GM12878 (cell line): Measurements from ENCODE around the gene DNAI4. TPM values are rescaled to one million over a fixed set of nuclear protein-coding genes. Genes with fewer than 3 reads are reported as not detected.

Source experiments
- ATAC-seq: fragments of 200-7000 bp; cut with Tn5 transposase; 3 replicates; pipeline ENCODE4 v1.9.1; 2020; ENCODE audit warnings: mild to moderate bottlenecking, moderate library complexity
- BruUV-seq: library from RNA; stranded (reverse); fragments of 400-500 nt; replicated peaks from 2 replicates; lab custom pipeline; 2021; lab: Mats Ljungman, UMichigan
- CTCF ChIA-PET: fragments of 300-600 bp; sonication (Branson Sonifier 250); formaldehyde crosslinking; extraction: SDS; loops from one replicate; lab custom pipeline; 2021; ENCODE audit warnings: inconsistent platforms; lab: Yijun Ruan, JAX
- POLR2A ChIA-PET: fragments of 350-600 bp; formaldehyde crosslinking; extraction: SDS; loops from one replicate; lab custom pipeline; 2021; ENCODE audit warnings: inconsistent platforms; lab: Charles Lee
- RAD21 ChIA-PET: fragments of 300-600 bp; sonication (Branson Sonifier 250); formaldehyde crosslinking; loops from one replicate; lab custom pipeline; 2023; ENCODE audit warnings: antibody characterized with exemption; ENCODE audit not compliant: unreplicated experiment; lab: Charles Lee
- SMC1A ChIA-PET: fragments of 300-600 bp; sonication (Branson Sonifier 250); formaldehyde crosslinking; loops from one replicate; lab custom pipeline; 2023; ENCODE audit not compliant: unreplicated experiment, uncharacterized antibody; lab: Charles Lee
- DNase-seq: peaks from one replicate; pipeline ENCODE4 v3.0.0-alpha.2; 2011; ENCODE audit warnings: low read depth, low spot score
- FAIRE-seq: peaks from 3 replicates; lab custom pipeline; 2011; peaks lifted over from hg19 to GRCh38; lab: Jason Lieb, UNC
- H2AFZ ChIP-seq: 2 replicates; pipeline ENCODE4 v1.6.0; 2011; ENCODE audit warnings: low read depth, low read length, control low read depth; ENCODE audit not compliant: control insufficient read depth
- H3K27ac ChIP-seq: 2 replicates; pipeline ENCODE4 v1.5.1; 2011; ENCODE audit warnings: control low read depth; ENCODE audit not compliant: control insufficient read depth, insufficient read depth
- H3K27me3 ChIP-seq, 2 experiments: replicated peaks in 1 of 2; 2 replicates each; pipeline versions ENCODE4 v1.6.0 to v1.6.1; 2011; ENCODE audit warnings: low read length in 1 of 2; ENCODE audit not compliant: control insufficient read depth in 2 of 2, insufficient read depth in 2 of 2
- H3K36me3 ChIP-seq, 2 experiments: 2 replicates each; pipeline ENCODE4 v1.5.1; 2011; ENCODE audit warnings: low read length in 1 of 2; ENCODE audit not compliant: control insufficient read depth in 2 of 2, insufficient read depth in 2 of 2
- H3K4me1 ChIP-seq: 2 replicates; pipeline ENCODE4 v1.6.1; 2011; ENCODE audit warnings: mild to moderate bottlenecking, low read length, moderate library complexity, mixed read lengths; ENCODE audit not compliant: control insufficient read depth, insufficient read depth
- H3K4me2 ChIP-seq: 2 replicates; pipeline ENCODE4 v1.6.0; 2011; ENCODE audit warnings: control low read depth; ENCODE audit not compliant: control insufficient read depth, insufficient read depth
- H3K4me3 ChIP-seq: fragments of 200-600 bp; sonication (generic); 2 replicates; pipeline ENCODE4 v1.5.1; 2016
- H3K79me2 ChIP-seq: 2 replicates; pipeline ENCODE4 v1.6.0; 2011; ENCODE audit warnings: low read length; ENCODE audit not compliant: control insufficient read depth, insufficient read depth
- H3K9ac ChIP-seq: 2 replicates; pipeline ENCODE4 v1.8.0; 2011; ENCODE audit warnings: low read length, control low read depth, mixed read lengths; ENCODE audit not compliant: control insufficient read depth, insufficient read depth
- H3K9me3 ChIP-seq: replicated peaks from 3 replicates; pipeline ENCODE4 v1.5.1; 2011; ENCODE audit warnings: mild to moderate bottlenecking, low read length; ENCODE audit not compliant: control insufficient read depth, insufficient read depth
- H4K20me1 ChIP-seq: 2 replicates; pipeline ENCODE4 v1.6.0; 2011; ENCODE audit not compliant: control insufficient read depth, insufficient read depth
- ESRRA ChIP-seq: IDR thresholded peaks from 2 replicates; pipeline ENCODE4 v1.6.1; 2012; ENCODE audit warnings: mild to moderate bottlenecking, low read length, improper control_type of control experiment
- IKZF1 ChIP-seq: fragments of 450-650 bp; conservative IDR thresholded peaks from 2 replicates; pipeline ENCODE4 v1.6.1; 2017; ENCODE audit warnings: antibody characterized with exemption, mild to moderate bottlenecking
- IRF4 ChIP-seq: IDR thresholded peaks from 2 replicates; pipeline ENCODE4 v1.6.1; 2011; ENCODE audit warnings: low read depth, low read length
- MEF2B ChIP-seq: fragments of 450-650 bp; IDR thresholded peaks from 2 replicates; pipeline ENCODE4 v1.6.1; 2018; ENCODE audit warnings: mild to moderate bottlenecking, moderate library complexity; ENCODE audit not compliant: partially characterized antibody, poor library complexity, severe bottlenecking
- MYC ChIP-seq: IDR thresholded peaks from 2 replicates; pipeline ENCODE4 v1.6.1; 2011; ENCODE audit warnings: mild to moderate bottlenecking, low read length, moderate library complexity, inconsistent platforms; ENCODE audit not compliant: insufficient read depth, insufficient replicate concordance, insufficient read length, severe bottlenecking
- NFYB ChIP-seq: IDR thresholded peaks from 2 replicates; pipeline ENCODE4 v1.6.1; 2011; ENCODE audit warnings: low read depth, mild to moderate bottlenecking, low read length, improper control_type of control experiment, moderate library complexity; ENCODE audit not compliant: insufficient read depth
- NR2C1 ChIP-seq: fragments of 450-650 bp; IDR thresholded peaks from 2 replicates; pipeline ENCODE4 v1.6.1; 2017; ENCODE audit warnings: antibody characterized with exemption, mild to moderate bottlenecking, moderate library complexity
- NR2F1 ChIP-seq: fragments of 450-650 bp; conservative IDR thresholded peaks from 2 replicates; pipeline ENCODE4 v1.6.1; 2017; ENCODE audit warnings: mild to moderate bottlenecking
- PAX5 ChIP-seq: IDR thresholded peaks from 2 replicates; pipeline ENCODE4 v1.6.1; 2011; ENCODE audit warnings: low read depth, low read length, borderline replicate concordance
- RUNX3 ChIP-seq: IDR thresholded peaks from 2 replicates; pipeline ENCODE4 v1.6.1; 2012; ENCODE audit warnings: low read length, inconsistent platforms
- SMC3 ChIP-seq: IDR thresholded peaks from 2 replicates; pipeline ENCODE4 v1.6.1; 2011; ENCODE audit warnings: low read length, improper control_type of control experiment, borderline replicate concordance
- YBX1 ChIP-seq: fragments of 450-650 bp; IDR thresholded peaks from 2 replicates; pipeline ENCODE4 v1.6.1; 2016; ENCODE audit warnings: antibody characterized with exemption
- ZNF384 ChIP-seq: IDR thresholded peaks from 2 replicates; pipeline ENCODE4 v1.6.1; 2012; ENCODE audit warnings: low read depth, mild to moderate bottlenecking, low read length, improper control_type of control experiment, borderline replicate concordance
- WGBS: methylation state at CpG from one replicate; pipeline ENCODE4 v1.1.6; 2016; ENCODE audit warnings: low lambda C conversion rate; ENCODE audit not compliant: insufficient replicate concordance, insufficient coverage; ENCODE audit errors: missing lambda C conversion rate; 5-methylcytosine and 5-hydroxymethylcytosine counted together
- in situ Hi-C: fragments of 300-500 bp; cut with MboI; formaldehyde crosslinking; loops from 9 replicates; pipeline ENCODE4 v1.14.3; 2018; ENCODE audit warnings: mixed read lengths
- intact Hi-C: fragments of 100-400 bp; cut with micrococcal nuclease; formaldehyde crosslinking; loops from one replicate; pipeline ENCODE4 v1.14.2; 2022; ENCODE audit not compliant: unreplicated experiment
- polyA plus RNA-seq, 11 experiments: library from polyadenylated mRNA; depleted of rRNA in 4 of 11; unstranded in 6 of 11; stranded (reverse) in 5 of 11; fragments of >200 nt; fragmentation: Nextera tagmentation in 4 of 11; fragmentation: Illumina TruSeq in 1 of 11; extraction: Ambion mirVana in 4 of 11; extraction: Trizol in 1 of 11; gene quantifications; 1 replicate in 1 of 11; 2 replicates in 10 of 11; pipeline versions ENCODE4 v1.2.1 to v1.2.3, GENCODE V29; 2011 to 2016; ENCODE audit warnings: inconsistent platforms in 2 of 11, missing spikeins in 2 of 11, low read depth in 1 of 11
- total RNA-seq, 4 experiments: library from RNA; depleted of rRNA in 3 of 4; stranded (reverse); fragments of >200 nt in 3 of 4; fragmentation: Illumina TruSeq in 1 of 4; extraction: Trizol in 1 of 4; gene quantifications; 2 replicates each; pipeline versions ENCODE4 v1.2.1 to v1.2.3, GENCODE V29; 2013 to 2021
- TF ChIP-seq, protein P1 (sequence below): IDR thresholded peaks from 2 replicates; pipeline ENCODE4 v1.6.1; 2012; ENCODE audit warnings: improper control_type of control experiment, low read depth, low read length; ENCODE audit not compliant: insufficient replicate concordance
- TF ChIP-seq, protein P2 (sequence below): IDR thresholded peaks from 2 replicates; pipeline ENCODE4 v1.6.1; 2011; ENCODE audit warnings: low read depth, mild to moderate bottlenecking, low read length, moderate library complexity, borderline replicate concordance; ENCODE audit errors: extremely low read depth
- TF ChIP-seq, protein P3 (sequence below): fragments of 450-650 bp; IDR thresholded peaks from 2 replicates; pipeline ENCODE4 v1.6.1; 2017; ENCODE audit warnings: antibody characterized with exemption, mild to moderate bottlenecking, moderate library complexity

DNAI4 gene
- total and polyA plus RNA-seq, 10 of the 15 experiments (the other 5 are each of a cell fraction or from before 2014, with no cell fraction given): 0.13 to 2.3 (median 0.27) TPM; not detected in 1

DNA sequence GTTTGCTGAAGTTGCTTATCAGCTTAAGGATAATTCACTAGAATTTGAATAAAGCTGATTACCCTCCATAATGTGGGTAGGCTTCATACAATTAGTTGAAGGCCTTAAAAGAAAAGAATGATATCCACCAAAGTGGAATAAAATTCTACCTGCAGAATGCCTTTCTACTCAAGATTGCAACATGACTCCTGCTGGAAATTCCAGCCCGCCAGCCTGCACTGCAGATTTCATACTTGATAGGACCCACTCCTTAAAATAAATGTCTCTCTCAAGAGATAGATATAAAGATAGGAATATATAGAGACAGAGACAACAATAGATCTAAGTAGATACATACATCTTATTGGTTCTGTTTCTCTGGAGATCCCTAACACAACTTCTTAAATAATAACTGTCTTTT, 99.9 kb downstream of the DNAI4 start:
- WGBS: 79% methylated on average over 1 of the region's 1 CpG
- no peaks in the 10 kb centered on the region for H3K36me3 ChIP-seq
- no peaks in the 10 kb centered on the region for H4K20me1 ChIP-seq
- H3K79me2 ChIP-seq: no peaks in the 10 kb centered on the region
- no peaks in the 10 kb centered on the region for H3K27me3 ChIP-seq
- no peak overlapping the region for H3K9ac ChIP-seq
- H2AFZ ChIP-seq: no peak overlapping the region
- intact Hi-C loops: no loop called here
- H3K9me3 ChIP-seq: no peaks in the 10 kb centered on the region
- H3K4me2 ChIP-seq: no peak overlapping the region
- ATAC-seq: no peak
- H3K27ac ChIP-seq: no peak overlapping the region
- BruUV-seq: no TSS peak
- RAD21 ChIA-PET: no interaction called here
- POLR2A ChIA-PET: no interaction called here
- H3K4me1 ChIP-seq: no peaks in the 10 kb centered on the region
- CTCF ChIA-PET: no interaction called here
- no peak for FAIRE-seq
- in situ Hi-C loops: no loop called here
- SMC1A ChIA-PET: no interaction called here
- no peak overlapping the region for H3K4me3 ChIP-seq
- no peak for DNase-seq
- TF ChIP-seq IRF4 (no peak), NR2C1 (no peak), NFYB (no peak), ESRRA (no peak), RUNX3 (no peak), ZNF384 (no peak), IKZF1 (no peak), NR2F1 (no peak), PAX5 (no peak), MYC (no peak), YBX1 (no peak), MEF2B (no peak), SMC3 (no peak)
- TF ChIP-seq, protein P1, sequence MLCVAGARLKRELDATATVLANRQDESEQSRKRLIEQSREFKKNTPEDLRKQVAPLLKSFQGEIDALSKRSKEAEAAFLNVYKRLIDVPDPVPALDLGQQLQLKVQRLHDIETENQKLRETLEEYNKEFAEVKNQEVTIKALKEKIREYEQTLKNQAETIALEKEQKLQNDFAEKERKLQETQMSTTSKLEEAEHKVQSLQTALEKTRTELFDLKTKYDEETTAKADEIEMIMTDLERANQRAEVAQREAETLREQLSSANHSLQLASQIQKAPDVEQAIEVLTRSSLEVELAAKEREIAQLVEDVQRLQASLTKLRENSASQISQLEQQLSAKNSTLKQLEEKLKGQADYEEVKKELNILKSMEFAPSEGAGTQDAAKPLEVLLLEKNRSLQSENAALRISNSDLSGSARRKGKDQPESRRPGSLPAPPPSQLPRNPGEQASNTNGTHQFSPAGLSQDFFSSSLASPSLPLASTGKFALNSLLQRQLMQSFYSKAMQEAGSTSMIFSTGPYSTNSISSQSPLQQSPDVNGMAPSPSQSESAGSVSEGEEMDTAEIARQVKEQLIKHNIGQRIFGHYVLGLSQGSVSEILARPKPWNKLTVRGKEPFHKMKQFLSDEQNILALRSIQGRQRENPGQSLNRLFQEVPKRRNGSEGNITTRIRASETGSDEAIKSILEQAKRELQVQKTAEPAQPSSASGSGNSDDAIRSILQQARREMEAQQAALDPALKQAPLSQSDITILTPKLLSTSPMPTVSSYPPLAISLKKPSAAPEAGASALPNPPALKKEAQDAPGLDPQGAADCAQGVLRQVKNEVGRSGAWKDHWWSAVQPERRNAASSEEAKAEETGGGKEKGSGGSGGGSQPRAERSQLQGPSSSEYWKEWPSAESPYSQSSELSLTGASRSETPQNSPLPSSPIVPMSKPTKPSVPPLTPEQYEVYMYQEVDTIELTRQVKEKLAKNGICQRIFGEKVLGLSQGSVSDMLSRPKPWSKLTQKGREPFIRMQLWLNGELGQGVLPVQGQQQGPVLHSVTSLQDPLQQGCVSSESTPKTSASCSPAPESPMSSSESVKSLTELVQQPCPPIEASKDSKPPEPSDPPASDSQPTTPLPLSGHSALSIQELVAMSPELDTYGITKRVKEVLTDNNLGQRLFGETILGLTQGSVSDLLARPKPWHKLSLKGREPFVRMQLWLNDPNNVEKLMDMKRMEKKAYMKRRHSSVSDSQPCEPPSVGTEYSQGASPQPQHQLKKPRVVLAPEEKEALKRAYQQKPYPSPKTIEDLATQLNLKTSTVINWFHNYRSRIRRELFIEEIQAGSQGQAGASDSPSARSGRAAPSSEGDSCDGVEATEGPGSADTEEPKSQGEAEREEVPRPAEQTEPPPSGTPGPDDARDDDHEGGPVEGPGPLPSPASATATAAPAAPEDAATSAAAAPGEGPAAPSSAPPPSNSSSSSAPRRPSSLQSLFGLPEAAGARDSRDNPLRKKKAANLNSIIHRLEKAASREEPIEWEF: no peak
- TF ChIP-seq, protein P2, sequence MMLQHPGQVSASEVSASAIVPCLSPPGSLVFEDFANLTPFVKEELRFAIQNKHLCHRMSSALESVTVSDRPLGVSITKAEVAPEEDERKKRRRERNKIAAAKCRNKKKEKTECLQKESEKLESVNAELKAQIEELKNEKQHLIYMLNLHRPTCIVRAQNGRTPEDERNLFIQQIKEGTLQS: no peak
- TF ChIP-seq, protein P3, sequence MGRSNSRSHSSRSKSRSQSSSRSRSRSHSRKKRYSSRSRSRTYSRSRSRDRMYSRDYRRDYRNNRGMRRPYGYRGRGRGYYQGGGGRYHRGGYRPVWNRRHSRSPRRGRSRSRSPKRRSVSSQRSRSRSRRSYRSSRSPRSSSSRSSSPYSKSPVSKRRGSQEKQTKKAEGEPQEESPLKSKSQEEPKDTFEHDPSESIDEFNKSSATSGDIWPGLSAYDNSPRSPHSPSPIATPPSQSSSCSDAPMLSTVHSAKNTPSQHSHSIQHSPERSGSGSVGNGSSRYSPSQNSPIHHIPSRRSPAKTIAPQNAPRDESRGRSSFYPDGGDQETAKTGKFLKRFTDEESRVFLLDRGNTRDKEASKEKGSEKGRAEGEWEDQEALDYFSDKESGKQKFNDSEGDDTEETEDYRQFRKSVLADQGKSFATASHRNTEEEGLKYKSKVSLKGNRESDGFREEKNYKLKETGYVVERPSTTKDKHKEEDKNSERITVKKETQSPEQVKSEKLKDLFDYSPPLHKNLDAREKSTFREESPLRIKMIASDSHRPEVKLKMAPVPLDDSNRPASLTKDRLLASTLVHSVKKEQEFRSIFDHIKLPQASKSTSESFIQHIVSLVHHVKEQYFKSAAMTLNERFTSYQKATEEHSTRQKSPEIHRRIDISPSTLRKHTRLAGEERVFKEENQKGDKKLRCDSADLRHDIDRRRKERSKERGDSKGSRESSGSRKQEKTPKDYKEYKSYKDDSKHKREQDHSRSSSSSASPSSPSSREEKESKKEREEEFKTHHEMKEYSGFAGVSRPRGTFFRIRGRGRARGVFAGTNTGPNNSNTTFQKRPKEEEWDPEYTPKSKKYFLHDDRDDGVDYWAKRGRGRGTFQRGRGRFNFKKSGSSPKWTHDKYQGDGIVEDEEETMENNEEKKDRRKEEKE: no peak
